K562 (cell line): ENCODE measurements around the gene CTCFL.
A peak's percentile ranks its signal among the peaks of the same experiment; 100 is the strongest.

ENCODE experiments used
- CTCF ChIP-seq, 3 experiments: IDR thresholded peaks in 2 of 3; conservative IDR thresholded peaks in 1 of 3; 2 replicates each; pipeline ENCODE4 v1.5.1; 2011 to 2012; ENCODE audit warnings: low read length in 3 of 3, mild to moderate bottlenecking in 3 of 3, control low read depth in 2 of 3, improper control_type of control experiment in 1 of 3, inconsistent platforms in 1 of 3, low read depth in 1 of 3, mixed read lengths in 1 of 3, moderate library complexity in 1 of 3; ENCODE audit not compliant: insufficient read depth in 2 of 3
- POLR2A ChIP-seq: fragments of 450-650 bp; conservative IDR thresholded peaks from 2 replicates; pipeline ENCODE4 v1.6.1; 2016
- RFX5 ChIP-seq: IDR thresholded peaks from 2 replicates; pipeline ENCODE4 v1.6.1; 2011; ENCODE audit warnings: low read depth, mild to moderate bottlenecking, improper control_type of control experiment, low read length
- ZNF274 ChIP-seq: IDR thresholded peaks from 2 replicates; pipeline ENCODE4 v1.6.1; 2011; ENCODE audit warnings: low read depth, mild to moderate bottlenecking, low read length, moderate library complexity, borderline replicate concordance
- ZNF408 ChIP-seq: fragments of 250-450 bp; sonication (Bioruptor Pico); IDR thresholded peaks from 2 replicates; pipeline ENCODE4 v1.4.0; 2020; ENCODE audit warnings: low read depth, mild to moderate bottlenecking, moderate library complexity

DNA sequence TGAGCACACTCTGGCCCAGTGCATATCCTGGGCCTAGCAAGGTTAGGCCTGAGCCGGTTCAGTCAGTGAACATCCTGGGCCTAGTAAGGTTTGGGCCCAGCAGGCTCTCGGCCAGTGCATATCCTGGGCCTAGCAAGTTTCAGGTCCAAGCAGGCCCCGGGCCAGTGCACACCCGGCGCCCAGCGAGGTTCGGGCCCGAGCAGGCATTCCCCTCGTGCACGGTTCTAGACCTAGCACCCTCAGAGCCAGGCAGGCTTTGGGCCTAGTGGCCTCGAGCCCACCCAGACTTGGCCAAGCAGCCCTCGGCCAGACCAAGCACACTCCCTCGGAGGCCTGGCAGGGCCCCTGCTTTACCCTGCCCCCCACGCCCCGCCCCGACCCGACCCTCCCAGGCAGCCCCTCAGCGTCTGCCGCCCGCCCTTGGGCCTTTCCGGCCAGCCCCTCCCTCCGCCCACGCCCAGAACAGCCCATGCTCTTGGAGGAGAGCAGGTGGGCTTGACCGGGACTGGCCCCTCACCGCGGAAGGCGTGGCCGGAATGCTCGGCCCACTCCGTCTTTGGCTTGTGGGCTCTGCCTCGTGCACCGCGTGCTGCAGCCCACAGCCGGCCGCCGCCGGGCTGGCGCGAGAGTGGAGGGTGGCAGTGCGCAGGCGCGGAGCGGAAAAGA lies at the start of gene CTCFL:
- TF ChIP-seq POLR2A (peak; percentile 74), RFX5 (no peak), ZNF274 (no peak), CTCF (IDR thresholded peaks at IDR 0.05 in 2 of 3, conservative IDR thresholded peaks at IDR 0.05 in 1 of 3; ENCODE audit: insufficient read depth in 2 of 3, low read depth in 1 of 3, low read length in 3 of 3) (no peak), ZNF408 (CRISPR knock-in tag) (no peak)
